Endometrial microvascular endothelial cells (primary cell): ENCODE data around the gene BTLA. TPM values are rescaled to one million over a fixed set of nuclear protein-coding genes. Genes with fewer than 3 reads are reported as not detected.

ENCODE experiments used
- in situ Hi-C: cut with HindIII; loops from 2 replicates; pipeline ENCODE4 v1.10.0; 2017; ENCODE audit warnings: low sequenced_read_pairs, low pct_unique_long_range_greater_than_20kb; ENCODE audit errors: inconsistent ontology term
- total RNA-seq: library from RNA; depleted of rRNA; stranded (reverse); fragments of >200 nt; gene quantifications from one replicate; pipeline ENCODE4 v1.2.3, GENCODE V29; 2015; ENCODE audit errors: inconsistent ontology term

Gene BTLA
- total RNA-seq, 1 donor from 2014 or later: not detected

- in situ Hi-C loops: no loop called here
These were observed 83.9 kb downstream of the BTLA start for GRCh38 chr3:112415390-112415789.

Other genes with a start within 250 kb of the BTLA start
- not detected for gene SLC9C1, start 205.3 kb downstream of the BTLA start, total RNA-seq
- not detected for gene CD200, start 166.3 kb downstream of the BTLA start, total RNA-seq
- gene ATG3, start 62.5 kb upstream of the BTLA start, total RNA-seq: 47.8 TPM
- 26.5 TPM for gene SLC35A5, start 62.6 kb upstream of the BTLA start, total RNA-seq
- 0.93 TPM for gene CCDC80, start 141.7 kb upstream of the BTLA start, total RNA-seq